HEK293T (cell line): ENCODE results near the gene BCL11A.

Source experiments
- CTCF ChIA-PET: fragments of 350-600 bp; formaldehyde crosslinking; extraction: SDS; loops from one replicate; lab custom pipeline; 2021; ENCODE audit warnings: antibody characterized with exemption, inconsistent platforms; lab: Yijun Ruan, JAX
- POLR2A ChIA-PET: fragments of 350-600 bp; formaldehyde crosslinking; extraction: SDS; loops from one replicate; lab custom pipeline; 2020; ENCODE audit warnings: antibody characterized with exemption, inconsistent platforms; lab: Yijun Ruan, JAX
- DNase-seq: peaks from one replicate; pipeline ENCODE4 v3.0.0; 2012; ENCODE audit warnings: mixed read lengths; ENCODE audit errors: extremely low spot score
- ARNT ChIP-seq: fragments of 450-650 bp; IDR thresholded peaks from 2 replicates; pipeline ENCODE4 v1.6.1; 2017; ENCODE audit warnings: mild to moderate bottlenecking
- ELF4 ChIP-seq: fragments of 450-650 bp; IDR thresholded peaks from 2 replicates; pipeline ENCODE4 v1.6.1; 2017; ENCODE audit warnings: antibody characterized with exemption
- FOXA1 ChIP-seq: fragments of 450-650 bp; IDR thresholded peaks from 2 replicates; pipeline ENCODE4 v1.6.1; 2016; ENCODE audit warnings: mild to moderate bottlenecking
- FOXK2 ChIP-seq: fragments of 450-650 bp; IDR thresholded peaks from 2 replicates; pipeline ENCODE4 v1.6.1; 2016; ENCODE audit warnings: mild to moderate bottlenecking
- FOXM1 ChIP-seq: fragments of 450-650 bp; IDR thresholded peaks from 2 replicates; pipeline ENCODE4 v1.6.1; 2017; ENCODE audit warnings: mild to moderate bottlenecking, borderline replicate concordance
- HDGF ChIP-seq: fragments of 450-650 bp; IDR thresholded peaks from 2 replicates; pipeline ENCODE4 v1.6.1; 2017; ENCODE audit warnings: antibody characterized with exemption, borderline replicate concordance
- L3MBTL2 ChIP-seq: fragments of 450-650 bp; conservative IDR thresholded peaks from 2 replicates; pipeline ENCODE4 v1.6.1; 2016; ENCODE audit warnings: mild to moderate bottlenecking
- LEF1 ChIP-seq: fragments of 450-650 bp; IDR thresholded peaks from 2 replicates; pipeline ENCODE4 v1.6.1; 2017; ENCODE audit warnings: mild to moderate bottlenecking, borderline replicate concordance
- NFRKB ChIP-seq: fragments of 450-650 bp; IDR thresholded peaks from 2 replicates; pipeline ENCODE4 v1.6.1; 2016; ENCODE audit warnings: mild to moderate bottlenecking, moderate library complexity
- PKNOX1 ChIP-seq: fragments of 450-650 bp; IDR thresholded peaks from 2 replicates; pipeline ENCODE4 v1.6.1; 2016
- SP1 ChIP-seq: fragments of 450-650 bp; IDR thresholded peaks from 2 replicates; pipeline ENCODE4 v1.6.1; 2017
- SUZ12 ChIP-seq: fragments of 450-650 bp; IDR thresholded peaks from 2 replicates; pipeline ENCODE4 v1.6.1; 2016; ENCODE audit warnings: mild to moderate bottlenecking
- TARDBP ChIP-seq: fragments of 450-650 bp; IDR thresholded peaks from 2 replicates; pipeline ENCODE4 v1.6.1; 2016
- ZNF384 ChIP-seq: fragments of 450-650 bp; IDR thresholded peaks from 2 replicates; pipeline ENCODE4 v1.6.1; 2016

BCL11A gene

GRCh38 chr2:60406192-60406591 lies 147.3 kb downstream of the BCL11A start:
- DNase-seq: no peak
- TF ChIP-seq ZNF384: no peak
- no peak for TF ChIP-seq ARNT
- no peak for TF ChIP-seq FOXM1
- no peak for TF ChIP-seq FOXK2
- TF ChIP-seq PKNOX1: no peak
- TF ChIP-seq NFRKB: no peak
- TF ChIP-seq TARDBP: no peak
- CTCF ChIA-PET: no interaction called here
- POLR2A ChIA-PET: no interaction called here

- ChIA-PET POLR2A (no interaction called here), CTCF (interaction anchor here (1.0 kb wide), 1 partner anchor 102 kb away, joined by 3 read pairs; no protein-coding TSS in a partner anchor)
- no peak for TF ChIP-seq HDGF
- TF ChIP-seq L3MBTL2: no peak
- TF ChIP-seq NFRKB: no peak
- TF ChIP-seq TARDBP: no peak
- no peak for TF ChIP-seq SP1
- no peak for TF ChIP-seq ARNT
- no peak for TF ChIP-seq LEF1
- no peak for TF ChIP-seq FOXA1
- no peak for TF ChIP-seq PKNOX1
- no peak for TF ChIP-seq ZNF384
- TF ChIP-seq FOXK2: no peak
- no peak for TF ChIP-seq SUZ12
- TF ChIP-seq ELF4: no peak
- DNase-seq: no peak
Measured at GRCh38 chr2:60405271-60405919, 148.1 kb downstream of the BCL11A start.
